Activated naive CD8-positive, alpha-beta T cell treated with anti-CD3 and anti-CD28 coated beads, Interleukin-2, amount 50 U/mL, for 24 hours (primary cell): ENCODE results near the gene PAK4.
"Not testable (repeated sequence)": the region's sequence is repeated elsewhere in the genome, so short reads cannot be mapped to it uniquely, and the experiment has no call there.

ENCODE experiments used
- ATAC-seq: fragments of 150-1000 bp; cut with Tn5 transposase; one replicate; pipeline ENCODE4 v1.10.0; 2021
- DNase-seq: peaks from one replicate; pipeline ENCODE4 v3.0.0; 2021
- H3K27ac Mint-ChIP-seq: one replicate; pipeline ENCODE4 v1.8.0; 2021; ENCODE audit warnings: mild to moderate bottlenecking, mixed read lengths
- H3K27me3 Mint-ChIP-seq: one replicate; pipeline ENCODE4 v1.8.0; 2021; ENCODE audit warnings: mixed read lengths
- H3K36me3 Mint-ChIP-seq: one replicate; pipeline ENCODE4 v1.8.0; 2021; ENCODE audit warnings: low read depth, mixed read lengths
- H3K4me1 Mint-ChIP-seq: one replicate; pipeline ENCODE4 v1.8.0; 2021; ENCODE audit warnings: mixed read lengths
- H3K4me3 Mint-ChIP-seq: one replicate; pipeline ENCODE4 v1.8.0; 2021; ENCODE audit warnings: mild to moderate bottlenecking, moderate library complexity, mixed read lengths
- H3K9me3 Mint-ChIP-seq: one replicate; pipeline ENCODE4 v1.8.0; 2021; ENCODE audit warnings: mixed read lengths

Gene PAK4

DNA sequence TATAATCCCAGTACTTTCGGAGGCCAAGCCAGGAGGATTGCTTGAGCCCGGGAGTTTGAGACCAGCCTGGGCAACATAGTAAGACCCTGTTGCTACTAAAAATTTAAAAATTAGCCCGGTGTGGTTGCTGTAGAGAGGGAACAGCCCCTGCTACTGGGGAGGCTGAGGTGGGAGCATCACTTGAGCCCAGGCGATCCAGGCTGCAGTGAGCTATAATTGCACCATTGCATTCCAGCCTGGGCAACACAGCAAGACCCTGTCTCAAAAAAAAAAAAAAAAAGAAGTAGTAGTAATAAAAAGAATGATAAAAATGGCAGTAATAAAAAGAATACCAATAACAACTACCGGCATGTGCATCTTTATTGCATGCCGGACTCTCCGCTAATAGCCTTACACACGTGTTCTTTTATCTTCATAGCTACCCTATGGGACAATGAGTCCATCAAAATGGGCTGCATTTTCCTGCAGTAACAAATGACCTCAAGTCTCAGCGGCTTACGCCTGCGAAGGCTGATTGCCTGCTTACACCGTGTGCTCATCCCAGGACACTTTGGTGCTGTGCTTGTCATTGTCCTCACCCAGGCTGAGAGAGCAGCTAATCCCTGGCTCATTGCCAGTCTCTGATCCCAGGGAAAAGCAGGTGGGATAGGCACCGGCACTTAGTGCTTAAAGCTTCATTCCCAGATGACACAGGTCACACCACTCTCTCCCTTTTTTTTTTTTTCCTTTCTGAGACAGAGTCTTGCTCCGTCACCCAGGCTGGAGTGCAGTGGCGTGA is 92.8 kb downstream of the PAK4 start:
- ATAC-seq (no peak), DNase-seq (no peak)
- Mint-ChIP-seq H3K27ac (no peak overlapping the region), H3K9me3 (no peaks in the 10 kb centered on the region), H3K36me3 (no peaks in the 10 kb centered on the region), H3K4me3 (no peak overlapping the region), H3K27me3 (peaks cover 11% of the 10 kb centered on the region), H3K4me1 (no peaks in the 10 kb centered on the region)

DNA sequence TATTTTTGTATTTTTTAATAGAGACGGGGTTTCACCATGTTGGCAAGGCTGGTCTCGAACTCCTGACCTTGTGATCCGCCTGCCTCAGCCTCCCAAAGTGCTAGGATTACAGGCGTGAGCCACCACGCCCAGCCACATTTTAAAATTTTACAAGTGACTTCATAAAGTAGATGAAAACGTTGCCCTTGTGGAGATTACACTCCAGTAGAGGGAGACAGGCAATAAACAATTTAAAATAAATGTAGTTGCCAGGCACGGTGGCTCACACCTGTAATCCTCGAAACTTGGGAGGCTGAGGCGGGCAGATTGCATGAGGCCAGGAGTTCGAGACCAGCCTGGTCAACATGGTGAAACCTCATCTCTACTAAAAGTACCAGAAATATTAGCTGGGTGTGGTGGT is 93.5 kb downstream of the PAK4 start:
- not testable (repeated sequence) for H3K27ac Mint-ChIP-seq, DNase-seq, H3K9me3 Mint-ChIP-seq, ATAC-seq, H3K36me3 Mint-ChIP-seq, H3K4me3 Mint-ChIP-seq, H3K4me1 Mint-ChIP-seq
- H3K27me3 Mint-ChIP-seq, result peaks cover 17% of the 10 kb centered on the region

DNA sequence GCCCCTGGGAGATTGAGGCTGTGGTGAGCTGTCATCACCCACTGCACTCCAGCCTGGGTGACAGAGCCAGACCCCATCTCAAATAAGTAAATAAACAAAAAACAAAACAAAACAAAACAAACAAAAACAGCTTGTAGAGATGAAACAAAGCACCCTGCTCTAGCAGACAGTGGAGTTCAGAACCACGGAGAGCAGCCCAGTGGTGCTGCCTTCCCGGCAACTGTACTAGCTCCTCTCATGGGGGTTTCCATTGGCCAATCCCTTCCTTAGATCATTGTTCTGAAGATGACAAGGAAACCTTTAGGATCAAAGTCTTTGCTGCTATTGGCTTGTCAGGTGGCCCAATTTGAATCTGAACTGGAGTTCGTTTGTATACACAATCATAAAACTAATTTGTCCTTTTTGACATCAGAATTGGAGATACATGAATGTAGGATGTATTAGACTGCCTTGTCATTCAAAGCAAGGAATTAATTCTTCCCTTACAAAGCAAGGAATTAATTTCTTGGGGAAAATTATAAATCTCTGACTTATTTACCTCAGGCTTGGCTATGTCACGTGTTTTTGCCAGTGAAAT is 98.2 kb downstream of the PAK4 start:
- Mint-ChIP-seq H3K4me3 (no peak overlapping the region), H3K9me3 (no peaks in the 10 kb centered on the region), H3K27ac (no peak overlapping the region), H3K36me3 (no peaks in the 10 kb centered on the region), H3K27me3 (peaks cover 19% of the 10 kb centered on the region), H3K4me1 (peaks cover 1% of the 10 kb centered on the region)
- DNase-seq (peak; percentile 15), ATAC-seq (no peak)

DNA sequence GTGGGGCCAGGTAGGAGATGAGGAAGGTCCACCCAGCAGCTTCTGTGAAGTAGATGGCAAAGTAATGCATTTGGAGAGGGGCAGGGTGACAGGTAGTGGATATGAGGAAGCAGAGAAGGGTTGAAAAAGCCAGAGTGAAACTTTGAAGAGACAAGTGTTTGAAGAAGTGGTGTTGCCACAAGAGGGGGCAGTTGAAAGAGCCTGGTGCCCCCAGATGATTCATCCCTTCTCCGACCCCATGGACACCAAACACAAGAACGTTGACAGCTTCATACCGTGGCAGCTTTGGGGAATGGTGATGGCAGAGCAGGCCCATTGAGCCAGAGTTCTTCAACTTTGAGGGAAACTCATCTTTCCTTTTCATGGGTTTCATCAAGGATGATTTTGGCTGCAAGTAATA is 99.3 kb downstream of the PAK4 start:
- DNase-seq, result no peak
- Mint-ChIP-seq H3K4me1 (peaks cover 1% of the 10 kb centered on the region), H3K9me3 (no peaks in the 10 kb centered on the region), H3K4me3 (no peak overlapping the region), H3K27ac (no peak overlapping the region), H3K27me3 (peaks cover 19% of the 10 kb centered on the region), H3K36me3 (no peaks in the 10 kb centered on the region)
- no peak for ATAC-seq
